ENCODE results near the gene AHNAK2. TPM values are rescaled to one million over a fixed set of nuclear protein-coding genes. Genes with fewer than 3 reads are reported as not detected.

Gene AHNAK2
- total and polyA plus RNA-seq, 9 of the 15 experiments (the other 6 are each of a cell fraction or from before 2014, with no cell fraction given), result 0.04 to 0.09 (median 0.04) TPM; not detected in 6

- H2AFZ ChIP-seq (ENCODE audit: low read depth, low read length), result no peak overlapping the region
- POLR2A ChIA-PET, result interaction anchor here (0.5 kb wide), 1 partner anchor 16 kb away, joined by 3 read pairs; no protein-coding TSS in a partner anchor
- no peaks in the 10 kb centered on the region for H3K9me1 ChIP-seq (ENCODE audit: control insufficient read depth, insufficient read depth, low read length)
- ATAC-seq, result no peak
- BruUV-seq (replicated peaks), result no TSS peak
- DNase-seq (ENCODE audit: extremely low read depth in 1 of 4, low spot score in 3 of 4), result no peak
- in situ Hi-C loops (cut with MboI), result no loop called here
- no peaks in the 10 kb centered on the region for H3K4me1 ChIP-seq (replicated peaks in 1 of 2; ENCODE audit: control insufficient read depth in 2 of 2, insufficient read depth in 2 of 2, low read length in 2 of 2)
- peaks cover 12 to 20% of the 10 kb centered on the region in 2 experiments; a peak in 4 of 5 replicates for H3K27me3 ChIP-seq (ENCODE audit: control insufficient read depth in 2 of 2, insufficient read depth in 2 of 2, low read length in 2 of 2)
- no peaks in the 10 kb centered on the region for H3K79me2 ChIP-seq (ENCODE audit: control insufficient read depth, insufficient read depth, low read length)
- peaks cover 9% of the 10 kb centered on the region for H3K9me3 ChIP-seq (replicated peaks; ENCODE audit: control insufficient read depth, insufficient read depth, low read depth, low read length)
- no peak for FAIRE-seq
- CTCF ChIA-PET (ENCODE audit: low intra/inter-chr PET ratio), result interaction anchor here (0.6 kb wide), 1 partner anchor 25 kb away, joined by 3 read pairs; no protein-coding TSS in a partner anchor
- H3K36me3 ChIP-seq (ENCODE audit: control insufficient read depth, insufficient read depth, low read length), result no peaks in the 10 kb centered on the region
- no peak overlapping the region for H3K4me3 ChIP-seq
- intact Hi-C loops (cut with micrococcal nuclease), result no loop called here
- H3K4me2 ChIP-seq (ENCODE audit: insufficient read depth, low read length), result no peak overlapping the region
- 0% methylated on average over 1 of the region's 1 CpG for WGBS (ENCODE audit: insufficient coverage, low coverage, missing lambda C conversion rate)
- H3K9ac ChIP-seq (ENCODE audit: insufficient read depth in 1 of 2, low read depth in 2 of 2, low read length in 2 of 2), result no peak overlapping the region
- H4K20me1 ChIP-seq (replicated peaks; ENCODE audit: control insufficient read depth, insufficient read depth, low read length), result no peaks in the 10 kb centered on the region
- H3K27ac ChIP-seq (ENCODE audit: extremely low read depth, low read depth, low read length), result no peak overlapping the region
- TF ChIP-seq COPS2 (conservative IDR thresholded peaks at IDR 0.05) (no peak), TFAP4 (CRISPR knock-in tag; IDR thresholded peaks at IDR 0.05; ENCODE audit: borderline replicate concordance) (no peak), CBX5 (IDR thresholded peaks at IDR 0.05; ENCODE audit: borderline replicate concordance, low read depth) (no peak), TAF9B (IDR thresholded peaks at IDR 0.05; ENCODE audit: partially characterized antibody) (no peak), FOS (IDR thresholded peaks at IDR 0.05; ENCODE audit: extremely low read depth, insufficient read length) (no peak), CLOCK (CRISPR knock-in tag; IDR thresholded peaks at IDR 0.05; ENCODE audit: borderline replicate concordance) (no peak), CUX1 (CRISPR knock-in tag; IDR thresholded peaks at IDR 0.05) (no peak), BCOR (IDR thresholded peaks at IDR 0.05) (no peak), MCM3 (IDR thresholded peaks at IDR 0.05) (no peak), CSDE1 (IDR thresholded peaks at IDR 0.05) (no peak), ZZZ3 (IDR thresholded peaks at IDR 0.05) (no peak), NBN (IDR thresholded peaks at IDR 0.05; ENCODE audit: low read depth) (no peak), RBM34 (IDR thresholded peaks at IDR 0.05; ENCODE audit: borderline replicate concordance, insufficient read depth, low read length) (no peak), VEZF1 (CRISPR knock-in tag; IDR thresholded peaks at IDR 0.05) (no peak)
These were observed 69.9 kb downstream of the AHNAK2 start for GRCh38 chr14:104908303-104908702.

Data from K562 (cell line).